H1 (cell line): ENCODE results near the gene NPAT. TPM values are rescaled to one million over a fixed set of nuclear protein-coding genes. Genes with fewer than 3 reads are reported as not detected.
A peak's percentile ranks its signal among the peaks of the same experiment; 100 is the strongest.

Experiments
- CTCF ChIA-PET: fragments of 300-600 bp; sonication (Branson Sonifier 250); formaldehyde crosslinking; loops from one replicate; lab custom pipeline; 2021; ENCODE audit not compliant: partially characterized antibody; lab: Charles Lee
- POLR2A ChIA-PET: fragments of 300-600 bp; sonication (Branson Sonifier 250); formaldehyde crosslinking; loops from one replicate; lab custom pipeline; 2021; ENCODE audit warnings: inconsistent platforms; ENCODE audit not compliant: partially characterized antibody; lab: Charles Lee
- DNase-seq, 2 experiments: peaks; one replicate each; pipeline versions ENCODE4 v3.0.0 to v3.0.0-alpha.2; 2010 to 2022; ENCODE audit warnings: low spot score in 2 of 2, low read depth in 1 of 2, mixed read lengths in 1 of 2
- FAIRE-seq: peaks from 2 replicates; lab custom pipeline; 2011; peaks lifted over from hg19 to GRCh38; lab: Jason Lieb, UNC
- H2AFZ ChIP-seq: 2 replicates; pipeline ENCODE4 v1.8.1; 2012; ENCODE audit warnings: low read length, inconsistent platforms
- H2AK5ac ChIP-seq: 2 replicates; pipeline ENCODE4 v1.6.1; 2013; ENCODE audit warnings: low read depth, low read length
- H2BK120ac ChIP-seq: replicated peaks from 2 replicates; pipeline ENCODE3; 2013; ENCODE audit warnings: low read depth, low read length, inconsistent platforms
- H2BK12ac ChIP-seq: 2 replicates; pipeline ENCODE4 v1.6.1; 2013; ENCODE audit warnings: low read depth, low read length
- H2BK15ac ChIP-seq: 2 replicates; pipeline ENCODE4 v1.6.1; 2013; ENCODE audit warnings: low read length
- H2BK20ac ChIP-seq: 2 replicates; pipeline ENCODE4 v1.6.1; 2013; ENCODE audit warnings: low read length
- H2BK5ac ChIP-seq: 2 replicates; pipeline ENCODE4 v1.6.1; 2013; ENCODE audit warnings: low read depth, low read length
- H3K14ac ChIP-seq: 2 replicates; pipeline ENCODE4 v1.6.1; 2013; ENCODE audit warnings: inconsistent platforms; ENCODE audit not compliant: insufficient read length
- H3K18ac ChIP-seq: 2 replicates; pipeline ENCODE4 v1.6.1; 2013; ENCODE audit warnings: low read length; ENCODE audit errors: extremely low read depth
- H3K23ac ChIP-seq: 2 replicates; pipeline ENCODE4 v1.6.1; 2013; ENCODE audit warnings: inconsistent platforms; ENCODE audit not compliant: insufficient read length
- H3K23me2 ChIP-seq: 2 replicates; pipeline ENCODE4 v1.6.1; 2013; ENCODE audit warnings: low read depth, low read length
- H3K27ac ChIP-seq: 2 replicates; pipeline ENCODE4 v1.6.1; 2011; ENCODE audit warnings: low read depth, low read length, inconsistent platforms
- H3K27me3 ChIP-seq, 4 experiments: replicated peaks in 1 of 4; 1 replicate in 1 of 4; 2 replicates in 3 of 4; pipeline versions ENCODE4 v1.6.1 to v1.8.1; 2011 to 2013; ENCODE audit warnings: low read length in 3 of 4, mild to moderate bottlenecking in 3 of 4, inconsistent platforms in 2 of 4, mixed read lengths in 2 of 4, moderate library complexity in 1 of 4; ENCODE audit not compliant: control insufficient read depth in 3 of 4, insufficient read depth in 3 of 4; ENCODE audit errors: extremely low read depth in 1 of 4
- H3K36me3 ChIP-seq, 4 experiments: 2 replicates each; pipeline versions ENCODE4 v1.6.1 to v1.8.1; 2011 to 2013; ENCODE audit warnings: mild to moderate bottlenecking in 4 of 4, low read length in 3 of 4, moderate library complexity in 2 of 4, control low read depth in 1 of 4, inconsistent platforms in 1 of 4; ENCODE audit not compliant: insufficient read depth in 4 of 4, control insufficient read depth in 2 of 4
- H3K4ac ChIP-seq: replicated peaks from 2 replicates; pipeline ENCODE3; 2013; ENCODE audit warnings: low read length, low read depth, mixed read lengths, inconsistent platforms; ENCODE audit not compliant: insufficient read length
- H3K4me1 ChIP-seq, 4 experiments: replicated peaks in 1 of 4; 1 replicate in 1 of 4; 2 replicates in 3 of 4; pipeline versions ENCODE4 v1.6.1 to v1.8.1; 2011 to 2013; ENCODE audit warnings: low read length in 3 of 4, inconsistent platforms in 2 of 4, mixed read lengths in 1 of 4; ENCODE audit not compliant: insufficient read depth in 4 of 4, control insufficient read depth in 3 of 4
- H3K4me2 ChIP-seq, 2 experiments: 2 replicates each; pipeline versions ENCODE4 v1.6.1 to v1.8.1; 2011 to 2013; ENCODE audit warnings: low read depth in 2 of 2, low read length in 2 of 2, control low read depth in 1 of 2, inconsistent platforms in 1 of 2, mild to moderate bottlenecking in 1 of 2; ENCODE audit not compliant: insufficient read depth in 1 of 2
- H3K4me3 ChIP-seq, 4 experiments: fragments of 200-600, 300-600 bp in 1 of 4; sonication (generic), shearing (Covaris generic), sonication (Bioruptor Twin) in 1 of 4; 2 replicates each; pipeline versions ENCODE4 v1.5.1 to v1.8.1; 2011 to 2016; ENCODE audit warnings: low read length in 4 of 4, low read depth in 3 of 4, control low read depth in 2 of 4, inconsistent platforms in 2 of 4, mild to moderate bottlenecking in 2 of 4, mixed read lengths in 1 of 4, moderate library complexity in 1 of 4; ENCODE audit not compliant: insufficient read depth in 2 of 4; ENCODE audit errors: extremely low read depth in 1 of 4
- H3K56ac ChIP-seq: replicated peaks from 2 replicates; pipeline ENCODE3; 2013; ENCODE audit warnings: low read depth, mild to moderate bottlenecking, mixed read lengths, low read length, inconsistent platforms; ENCODE audit not compliant: insufficient read length
- H3K79me1 ChIP-seq: 2 replicates; pipeline ENCODE4 v1.6.1; 2013; ENCODE audit warnings: low read depth, low read length, control low read depth
- H3K79me2 ChIP-seq, 2 experiments: 2 replicates each; pipeline versions ENCODE4 v1.6.1 to v1.8.1; 2012 to 2013; ENCODE audit warnings: low read length in 2 of 2, mild to moderate bottlenecking in 2 of 2, inconsistent platforms in 1 of 2; ENCODE audit not compliant: insufficient read depth in 2 of 2, control insufficient read depth in 1 of 2
- H3K9ac ChIP-seq, 4 experiments: replicated peaks in 1 of 4; 1 replicate in 1 of 4; 2 replicates in 3 of 4; pipeline versions ENCODE4 v1.6.1 to v1.8.1; 2011 to 2013; ENCODE audit warnings: low read depth in 3 of 4, low read length in 3 of 4, control low read depth in 2 of 4, mild to moderate bottlenecking in 2 of 4, moderate library complexity in 2 of 4, inconsistent platforms in 1 of 4; ENCODE audit errors: extremely low read depth in 1 of 4
- H3K9me3 ChIP-seq, 2 experiments: 2 replicates each; pipeline versions ENCODE4 v1.6.1 to v1.8.1; 2012 to 2013; ENCODE audit warnings: mild to moderate bottlenecking in 2 of 2, moderate library complexity in 2 of 2, control low read depth in 1 of 2, inconsistent platforms in 1 of 2, low read depth in 1 of 2, low read length in 1 of 2, mixed read lengths in 1 of 2; ENCODE audit not compliant: insufficient read depth in 2 of 2
- H4K20me1 ChIP-seq, 2 experiments: replicated peaks in 1 of 2; 2 replicates each; pipeline versions ENCODE3 to v1.8.1; 2011 to 2013; ENCODE audit warnings: inconsistent platforms in 2 of 2, low read length in 2 of 2, mild to moderate bottlenecking in 1 of 2; ENCODE audit not compliant: insufficient read depth in 2 of 2, control insufficient read depth in 1 of 2
- H4K5ac ChIP-seq: 2 replicates; pipeline ENCODE4 v1.6.1; 2013; ENCODE audit warnings: low read length, low read depth, mixed read lengths, inconsistent platforms; ENCODE audit not compliant: insufficient read length
- H4K8ac ChIP-seq: 2 replicates; pipeline ENCODE4 v1.8.0; 2013; ENCODE audit warnings: mild to moderate bottlenecking, moderate library complexity, low read length, inconsistent platforms; ENCODE audit not compliant: insufficient read depth; ENCODE audit errors: extremely low read depth
- H4K91ac ChIP-seq: replicated peaks from 2 replicates; pipeline ENCODE3; 2013; ENCODE audit warnings: low read length, mixed read lengths, inconsistent platforms; ENCODE audit not compliant: insufficient read length
- BACH1 ChIP-seq: IDR thresholded peaks from 2 replicates; pipeline ENCODE4 v1.6.1; 2012; ENCODE audit warnings: low read length, improper control_type of control experiment
- CBX5 ChIP-seq: fragments of 300-800, 300-1000 bp; sonication (generic); IDR thresholded peaks from 2 replicates; pipeline ENCODE4 v1.7.1; 2016; ENCODE audit warnings: antibody characterized with exemption, low read length, low read depth
- YY1 ChIP-seq: IDR thresholded peaks from 2 replicates; pipeline ENCODE4 v1.6.1; 2011; ENCODE audit warnings: low read depth, mild to moderate bottlenecking, low read length
- WGBS, 2 experiments: shearing (Covaris generic) in 1 of 2; methylation state at CpG; one replicate each; pipeline versions ENCODE4 v1.1.6 to v1.1.7; 2013 to 2015; ENCODE audit warnings: low lambda C conversion rate in 2 of 2, mixed read lengths in 2 of 2, inconsistent platforms in 1 of 2, low coverage in 1 of 2, missing lambda C conversion rate in 1 of 2; ENCODE audit not compliant: insufficient replicate concordance in 2 of 2, insufficient coverage in 1 of 2, insufficient read length in 1 of 2; ENCODE audit errors: extremely low coverage in 1 of 2, missing lambda C conversion rate in 1 of 2; 5-methylcytosine and 5-hydroxymethylcytosine counted together
- polyA plus RNA-seq, 7 experiments: library from polyadenylated mRNA; depleted of rRNA in 3 of 7; stranded (reverse) in 5 of 7; unstranded in 2 of 7; fragments of >200 nt in 5 of 7; fragments of 200-250 nt in 2 of 7; gene quantifications; 1 replicate in 5 of 7; 2 replicates in 1 of 7; 4 replicates in 1 of 7; pipeline versions ENCODE4 v1.2.1 to v1.2.3, GENCODE V29; 2011 to 2013; ENCODE audit warnings: missing spikeins in 2 of 7, mixed read lengths in 2 of 7
- total RNA-seq: library from RNA; stranded (reverse); fragmentation: NEBNext Ultra II Directional; extraction: Animal tissue kit (Norgen Biotek cat#: 25700); gene quantifications from 2 replicates; pipeline ENCODE4 v1.2.1, GENCODE V29; 2021

The NPAT gene
- total and polyA plus RNA-seq, 2 of the 8 experiments (the other 6 are each of a cell fraction or from before 2014, with no cell fraction given): 4.6 to 23.4 TPM

DNA sequence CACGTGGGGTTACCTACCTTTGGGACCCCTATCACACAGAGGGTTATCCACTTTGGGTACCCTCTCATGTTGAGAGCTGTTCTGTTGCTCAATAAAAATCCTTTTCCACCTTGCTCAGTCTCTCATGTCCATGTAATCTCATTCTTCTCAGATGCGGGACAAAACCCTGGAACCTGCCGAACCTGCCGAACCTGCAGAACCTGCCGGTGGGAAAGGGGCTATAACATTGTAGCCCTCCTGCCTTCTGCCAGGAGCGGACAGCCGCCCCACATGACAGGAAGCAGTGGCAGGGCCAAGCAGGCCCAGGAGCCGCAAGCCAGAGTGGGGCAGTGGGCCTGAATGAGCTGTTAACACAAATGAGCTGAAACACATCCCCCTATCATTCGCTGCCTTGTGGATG, 18.1 kb downstream of the NPAT start:
- FAIRE-seq (no peak), DNase-seq (no peak)
- H4K8ac ChIP-seq: no peak overlapping the region
- ChIA-PET POLR2A (no interaction called here), CTCF (interaction anchor here (1.0 to 1.2 kb wide), 3 partner anchors 14 to 178 kb away, joined by 3 to 4 read pairs (median 3); no protein-coding TSS in a partner anchor)
- peaks cover 9% of the 10 kb centered on the region; the same call in 1 of the 2 replicates for H3K79me1 ChIP-seq
- WGBS, 2 experiments: 84% methylated on average over 9 of the region's 9 CpGs; no CpG with 5 or more reads in 1 of the 2 experiments
- H3K27ac ChIP-seq: 0 out of 2 replicates have a peak overlapping the region, but pooled peaks have one; percentile 33
- no peak overlapping the region for H4K91ac ChIP-seq
- H3K23ac ChIP-seq: no peak overlapping the region
- no peak overlapping the region for H2BK120ac ChIP-seq
- no peak overlapping the region for H2AFZ ChIP-seq
- no peak overlapping the region for H3K14ac ChIP-seq
- H3K79me2 ChIP-seq: peaks cover 3 to 92% of the 10 kb centered on the region in 2 experiments; a peak in 3 of 4 replicates
- H4K5ac ChIP-seq: no peak overlapping the region
- H2BK12ac ChIP-seq: no peak overlapping the region
- H2BK15ac ChIP-seq: no peak overlapping the region
- H2AK5ac ChIP-seq: no peak overlapping the region
- no peak overlapping the region for H3K4ac ChIP-seq
- peaks cover 3 to 11% of the 10 kb centered on the region in 2 experiments for H4K20me1 ChIP-seq
- no peak overlapping the region for H3K9ac ChIP-seq
- peaks cover 0 to 9% (median 2%) of the 10 kb centered on the region in 4 experiments; a peak in 2 of 7 replicates for H3K4me1 ChIP-seq
- H3K18ac ChIP-seq: no peak overlapping the region
- H3K23me2 ChIP-seq: no peaks in the 10 kb centered on the region
- H3K4me3 ChIP-seq: no peak overlapping the region
- peaks cover 0 to 42% (median 7%) of the 10 kb centered on the region in 4 experiments; a peak in 6 of 8 replicates for H3K36me3 ChIP-seq
- H3K9me3 ChIP-seq: no peaks in the 10 kb centered on the region
- no peaks in the 10 kb centered on the region for H3K27me3 ChIP-seq
- H2BK5ac ChIP-seq: no peak overlapping the region
- no peak overlapping the region for H3K4me2 ChIP-seq
- no peak overlapping the region for H2BK20ac ChIP-seq
- H3K56ac ChIP-seq: no peak overlapping the region
- TF ChIP-seq CBX5 (no peak), YY1 (no peak), BACH1 (no peak)
